Neural progenitor cell (in vitro differentiated cells): ENCODE results near the gene ZNF32. TPM values are rescaled to one million over a fixed set of nuclear protein-coding genes. Genes with fewer than 3 reads are reported as not detected.

Experiments
- DNase-seq: peaks from one replicate; pipeline ENCODE4 v3.0.0-alpha.2; 2016; ENCODE audit warnings: low spot score
- H2AFZ ChIP-seq: fragments of 200-600 bp; sonication (generic); replicated peaks from 2 replicates; pipeline ENCODE4 v1.6.1; 2016; ENCODE audit warnings: antibody characterized with exemption
- H3F3A ChIP-seq: fragments of 200-600 bp; sonication (generic); 2 replicates; pipeline ENCODE4 v1.6.1; 2016; ENCODE audit warnings: antibody characterized with exemption, low read depth
- H3K27ac ChIP-seq: fragments of 200-600 bp; sonication (generic); 2 replicates; pipeline ENCODE4 v1.5.1; 2016; ENCODE audit warnings: mild to moderate bottlenecking
- H3K27me3 ChIP-seq: fragments of 200-600 bp; sonication (generic); 2 replicates; pipeline ENCODE4 v1.6.1; 2016; ENCODE audit warnings: mild to moderate bottlenecking, moderate library complexity
- H3K36me3 ChIP-seq: fragments of 200-600 bp; sonication (generic); 2 replicates; pipeline ENCODE4 v1.5.1; 2016
- H3K4me1 ChIP-seq: fragments of 200-600 bp; sonication (generic); 2 replicates; pipeline ENCODE4 v1.6.1; 2016; ENCODE audit warnings: mixed run types
- H3K4me2 ChIP-seq: fragments of 200-600 bp; sonication (generic); 2 replicates; pipeline ENCODE4 v1.6.1; 2016
- H3K4me3 ChIP-seq: fragments of 200-600 bp; sonication (generic); 2 replicates; pipeline ENCODE4 v1.5.1; 2016
- H3K79me2 ChIP-seq: fragments of 200-600 bp; sonication (generic); 2 replicates; pipeline ENCODE4 v1.6.1; 2016; ENCODE audit warnings: low read depth
- H3K9ac ChIP-seq: fragments of 200-600 bp; sonication (generic); 2 replicates; pipeline ENCODE4 v1.6.1; 2016
- H3K9me3 ChIP-seq: fragments of 200-600 bp; sonication (generic); 2 replicates; pipeline ENCODE4 v1.5.1; 2016; ENCODE audit warnings: low read depth
- H4K20me1 ChIP-seq: fragments of 200-600 bp; sonication (generic); 2 replicates; pipeline ENCODE4 v1.6.1; 2016; ENCODE audit warnings: low read depth
- H3K27ac Mint-ChIP-seq: 3 replicates; pipeline ENCODE4 v1.8.0; 2021; ENCODE audit warnings: mixed read lengths
- H3K27me3 Mint-ChIP-seq: 2 replicates; pipeline ENCODE4 v1.8.0; 2022; ENCODE audit warnings: low read depth, mild to moderate bottlenecking, inconsistent platforms, moderate library complexity, mixed read lengths; ENCODE audit not compliant: insufficient read depth
- H3K36me3 Mint-ChIP-seq: 3 replicates; pipeline ENCODE4 v1.8.0; 2021; ENCODE audit warnings: mixed read lengths
- H3K4me1 Mint-ChIP-seq: 3 replicates; pipeline ENCODE4 v1.8.0; 2021; ENCODE audit warnings: mixed read lengths
- H3K4me3 Mint-ChIP-seq: 3 replicates; pipeline ENCODE4 v1.8.0; 2021; ENCODE audit warnings: mild to moderate bottlenecking, moderate library complexity, mixed read lengths
- H3K9me3 Mint-ChIP-seq: 3 replicates; pipeline ENCODE4 v1.8.0; 2020; ENCODE audit warnings: mixed read lengths
- CTCF ChIP-seq: fragments of 200-600 bp; sonication (generic); IDR thresholded peaks from 2 replicates; pipeline ENCODE4 v1.5.1; 2017; ENCODE audit warnings: antibody characterized with exemption, mild to moderate bottlenecking
- EZH2 ChIP-seq: fragments of 200-600 bp; sonication (generic); IDR thresholded peaks from 2 replicates; pipeline ENCODE4 v1.6.1; 2017; ENCODE audit warnings: antibody characterized with exemption, mild to moderate bottlenecking, moderate library complexity
- EZH2phosphoT487 ChIP-seq: fragments of 200-600 bp; sonication (generic); IDR thresholded peaks from 2 replicates; pipeline ENCODE4 v1.6.1; 2017; ENCODE audit warnings: antibody characterized with exemption
- total RNA-seq: library from RNA; depleted of rRNA; stranded (reverse); fragments of >200 nt; gene quantifications from 2 replicates; pipeline ENCODE4 v1.2.3, GENCODE V29; 2015; ENCODE audit warnings: low replicate concordance

ZNF32 gene
- total RNA-seq, 1 donor from 2014 or later = 50.7 TPM

GRCh38 chr10:43658227-43658626, 9.5 kb upstream of the ZNF32 start:
- H3K9me3 ChIP-seq = no peaks in the 10 kb centered on the region
- no peaks in the 10 kb centered on the region for H3K36me3 Mint-ChIP-seq
- peaks cover 5% of the 10 kb centered on the region for H3K9me3 Mint-ChIP-seq
- no peak overlapping the region for H3K4me3 ChIP-seq
- H2AFZ ChIP-seq = no peak overlapping the region
- no peak overlapping the region for H3K9ac ChIP-seq
- H3K4me3 Mint-ChIP-seq = no peak overlapping the region
- DNase-seq = no peak
- no peak overlapping the region for H3K27ac ChIP-seq
- no peak overlapping the region for H3K4me2 ChIP-seq
- no peaks in the 10 kb centered on the region for H3K79me2 ChIP-seq
- H3K4me1 ChIP-seq = no peaks in the 10 kb centered on the region
- H3K36me3 ChIP-seq = no peaks in the 10 kb centered on the region
- H3K27me3 ChIP-seq = no peaks in the 10 kb centered on the region
- no peaks in the 10 kb centered on the region for H3F3A ChIP-seq
- H4K20me1 ChIP-seq = no peaks in the 10 kb centered on the region
- peaks cover 7% of the 10 kb centered on the region for H3K4me1 Mint-ChIP-seq
- peaks cover 2% of the 10 kb centered on the region for H3K27me3 Mint-ChIP-seq
- TF ChIP-seq CTCF (no peak), EZH2 (no peak), EZH2phosphoT487 (no peak)
- no peak overlapping the region for H3K27ac Mint-ChIP-seq

- H3F3A ChIP-seq = no peaks in the 10 kb centered on the region
- Mint-ChIP-seq H3K4me3 (no peak overlapping the region), H3K4me1 (peaks cover 7% of the 10 kb centered on the region), H3K27ac (no peak overlapping the region), H3K27me3 (peaks cover 3% of the 10 kb centered on the region), H3K36me3 (no peaks in the 10 kb centered on the region), H3K9me3 (peaks cover 6% of the 10 kb centered on the region)
- no peaks in the 10 kb centered on the region for H4K20me1 ChIP-seq
- H3K4me2 ChIP-seq = no peak overlapping the region
- no peak overlapping the region for H3K9ac ChIP-seq
- DNase-seq = no peak
- no peaks in the 10 kb centered on the region for H3K9me3 ChIP-seq
- no peak overlapping the region for H2AFZ ChIP-seq
- no peak overlapping the region for H3K4me3 ChIP-seq
- H3K79me2 ChIP-seq = no peaks in the 10 kb centered on the region
- peaks cover 3% of the 10 kb centered on the region for H3K27me3 ChIP-seq
- H3K27ac ChIP-seq = no peak overlapping the region
- TF ChIP-seq CTCF (no peak), EZH2phosphoT487 (no peak), EZH2 (no peak)
- H3K36me3 ChIP-seq = no peaks in the 10 kb centered on the region
- no peaks in the 10 kb centered on the region for H3K4me1 ChIP-seq
Observed at GRCh38 chr10:43655311-43655710, 6.6 kb upstream of the ZNF32 start.

GRCh38 chr10:43653746-43654145, 5.1 kb upstream of the ZNF32 start:
- Histone ChIP-seq H3K27me3 (peaks cover 18% of the 10 kb centered on the region), H3K27ac (no peak overlapping the region), H3K4me1 (no peaks in the 10 kb centered on the region), H3K4me3 (no peak overlapping the region), H4K20me1 (no peaks in the 10 kb centered on the region), H3K79me2 (no peaks in the 10 kb centered on the region), H2AFZ (no peak overlapping the region), H3K9ac (no peak overlapping the region), H3K4me2 (no peak overlapping the region), H3F3A (no peaks in the 10 kb centered on the region), H3K9me3 (no peaks in the 10 kb centered on the region), H3K36me3 (no peaks in the 10 kb centered on the region)
- H3K4me3 Mint-ChIP-seq = no peak overlapping the region
- peaks cover 2% of the 10 kb centered on the region for H3K36me3 Mint-ChIP-seq
- no peak for DNase-seq
- peaks cover 8% of the 10 kb centered on the region for H3K9me3 Mint-ChIP-seq
- TF ChIP-seq EZH2 = no peak
- no peak for TF ChIP-seq CTCF
- TF ChIP-seq EZH2phosphoT487 = no peak
- H3K4me1 Mint-ChIP-seq = peaks cover 13% of the 10 kb centered on the region
- H3K27me3 Mint-ChIP-seq = peaks cover 3% of the 10 kb centered on the region
- H3K27ac Mint-ChIP-seq = no peak overlapping the region

- H3F3A ChIP-seq = peaks cover 8% of the 10 kb centered on the region
- TF ChIP-seq EZH2phosphoT487 = no peak
- no peak overlapping the region for H3K27ac ChIP-seq
- H3K9me3 ChIP-seq = peaks cover 31% of the 10 kb centered on the region
- Mint-ChIP-seq H3K27me3 (peaks cover 3% of the 10 kb centered on the region), H3K4me1 (peaks cover 16% of the 10 kb centered on the region), H3K36me3 (peaks cover 37% of the 10 kb centered on the region), H3K27ac (no peak overlapping the region), H3K4me3 (peak overlapping the region; percentile 91), H3K9me3 (peaks cover 43% of the 10 kb centered on the region)
- H3K4me2 ChIP-seq = peak overlapping the region; percentile 77
- peak overlapping the region; percentile 75 for H2AFZ ChIP-seq
- peak overlapping the region; percentile 58 for H3K4me3 ChIP-seq
- no peak for DNase-seq
- H3K27me3 ChIP-seq = peaks cover 18% of the 10 kb centered on the region
- no peak overlapping the region for H3K9ac ChIP-seq
- peaks cover 33% of the 10 kb centered on the region for H3K36me3 ChIP-seq
- no peaks in the 10 kb centered on the region for H3K79me2 ChIP-seq
- H3K4me1 ChIP-seq = no peaks in the 10 kb centered on the region
- no peaks in the 10 kb centered on the region for H4K20me1 ChIP-seq
Observed at GRCh38 chr10:43649185-43649523, 473 bp upstream of the ZNF32 start.
